NCI-H524 treated with DMSO at 0.1 percent for 48 hours (cell line): ENCODE results near the gene SHC4.

Experiments
- DNase-seq: peaks from one replicate; lab custom pipeline; 2025; lab: John Stamatoyannopoulos, UW

The SHC4 gene

DNA sequence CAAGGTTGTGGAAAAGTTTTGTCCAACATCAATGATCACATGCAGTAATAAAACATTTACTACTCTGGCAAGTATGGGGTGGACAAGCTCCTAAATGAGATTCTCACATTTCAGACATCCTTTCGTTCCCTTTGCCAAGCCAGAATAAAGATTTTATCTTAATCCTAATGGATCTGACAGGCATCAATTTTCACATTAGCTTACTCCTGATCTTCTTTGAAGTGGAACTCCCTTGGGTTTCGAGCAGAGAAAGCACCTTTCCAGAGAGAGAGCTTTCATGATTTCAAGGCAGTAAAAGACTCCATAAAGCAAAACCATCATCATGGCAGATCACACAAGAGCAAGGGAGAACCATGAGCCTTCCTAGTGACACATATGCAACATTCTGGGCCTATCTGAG lies 113.1 kb downstream of the SHC4 start:
- peak; percentile 85 for DNase-seq

GRCh38 chr15:48845123-48845522 lies 118.6 kb downstream of the SHC4 start:
- DNase-seq = no peak

DNA sequence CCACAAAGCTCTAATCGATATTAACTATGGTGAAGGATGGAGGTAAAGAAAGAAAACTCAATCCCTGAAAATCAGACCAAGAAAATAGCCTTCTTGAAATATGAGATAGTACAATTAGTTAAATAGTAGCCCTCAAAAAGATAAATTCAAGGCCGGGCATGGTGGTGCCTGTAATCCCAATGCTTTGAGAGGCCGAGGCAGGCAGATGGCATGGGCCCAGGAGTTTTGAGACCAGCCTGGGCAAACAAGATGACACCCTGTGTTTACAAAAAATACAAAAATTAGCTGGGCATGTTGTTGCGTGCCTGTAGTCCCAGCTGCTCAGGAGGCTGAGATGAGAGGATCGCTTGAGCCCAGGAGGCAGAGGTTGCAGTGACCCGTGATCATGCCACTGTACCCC lies 121.2 kb downstream of the SHC4 start:
- DNase-seq = no peak

GRCh38 chr15:48834756-48835155 lies 129.0 kb downstream of the SHC4 start:
- no peak for DNase-seq

- no peak for DNase-seq
These were observed 130.0 kb downstream of the SHC4 start for GRCh38 chr15:48833526-48834239.

DNA sequence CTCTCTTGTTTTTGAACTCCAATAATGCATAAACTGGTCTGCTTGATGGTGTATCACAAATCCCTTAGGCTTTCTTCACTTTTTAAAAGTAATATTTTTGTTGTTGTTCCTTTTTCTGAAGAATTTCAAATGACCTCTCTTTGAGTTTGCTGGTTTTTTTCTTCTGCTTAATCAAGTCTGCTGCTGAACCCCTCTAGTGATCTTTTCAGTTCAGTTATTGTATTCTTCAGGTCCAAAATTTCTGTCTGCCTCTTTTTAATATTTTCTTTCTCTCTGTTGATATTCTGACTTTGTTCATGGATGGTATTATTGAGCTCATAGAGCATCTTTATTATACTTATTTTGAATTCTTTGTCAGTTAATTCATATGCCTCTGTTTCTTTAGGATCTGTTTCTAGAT lies 131.1 kb downstream of the SHC4 start:
- no peak for DNase-seq

DNA sequence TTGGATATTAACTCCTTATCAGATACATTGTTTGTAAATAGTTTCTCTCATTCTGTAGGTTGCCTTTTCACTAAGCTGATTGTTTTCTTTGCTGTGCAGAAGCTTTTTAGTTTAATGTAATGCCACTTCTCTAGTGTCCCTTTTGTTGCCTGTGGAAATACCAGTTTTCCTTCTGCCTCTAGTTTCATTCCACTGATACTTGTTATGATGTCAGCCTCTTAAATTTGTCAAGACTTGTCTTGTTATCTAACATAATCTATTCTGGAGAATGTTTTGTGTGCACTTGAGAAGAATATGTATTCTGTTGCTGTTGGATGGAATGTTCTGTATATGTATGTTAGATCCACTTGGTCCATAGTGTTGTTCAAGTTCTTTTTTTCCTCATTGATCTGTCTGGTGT lies 134.8 kb downstream of the SHC4 start:
- no peak for DNase-seq

DNA sequence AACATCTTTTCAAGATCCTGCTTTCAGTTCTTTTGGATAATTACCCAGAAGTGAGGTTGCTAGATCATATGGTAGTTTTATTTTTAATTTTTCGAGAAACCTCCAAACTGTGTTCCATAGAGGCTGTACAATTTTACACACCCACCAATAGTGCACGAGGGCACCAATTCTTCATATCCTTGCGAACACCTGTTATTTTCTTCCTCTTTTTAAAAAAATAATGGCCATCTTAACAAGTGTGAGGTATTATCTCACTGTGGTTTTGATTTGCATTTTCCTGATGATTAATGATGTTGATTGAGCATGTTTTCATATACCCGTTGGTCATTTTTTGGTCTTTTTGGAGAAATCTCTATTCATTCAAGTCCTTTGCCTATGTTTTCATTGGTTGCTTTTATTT lies 135.2 kb downstream of the SHC4 start:
- no peak for DNase-seq

- no peak for DNase-seq
These were observed 138.6 kb downstream of the SHC4 start for GRCh38 chr15:48825075-48825474.

- no peak for DNase-seq
These were observed 140.0 kb downstream of the SHC4 start for GRCh38 chr15:48823706-48824105.

GRCh38 chr15:48823237-48823636 lies 140.5 kb downstream of the SHC4 start:
- no peak for DNase-seq

GRCh38 chr15:48814286-48814685 lies 149.4 kb downstream of the SHC4 start:
- no peak for DNase-seq

DNA sequence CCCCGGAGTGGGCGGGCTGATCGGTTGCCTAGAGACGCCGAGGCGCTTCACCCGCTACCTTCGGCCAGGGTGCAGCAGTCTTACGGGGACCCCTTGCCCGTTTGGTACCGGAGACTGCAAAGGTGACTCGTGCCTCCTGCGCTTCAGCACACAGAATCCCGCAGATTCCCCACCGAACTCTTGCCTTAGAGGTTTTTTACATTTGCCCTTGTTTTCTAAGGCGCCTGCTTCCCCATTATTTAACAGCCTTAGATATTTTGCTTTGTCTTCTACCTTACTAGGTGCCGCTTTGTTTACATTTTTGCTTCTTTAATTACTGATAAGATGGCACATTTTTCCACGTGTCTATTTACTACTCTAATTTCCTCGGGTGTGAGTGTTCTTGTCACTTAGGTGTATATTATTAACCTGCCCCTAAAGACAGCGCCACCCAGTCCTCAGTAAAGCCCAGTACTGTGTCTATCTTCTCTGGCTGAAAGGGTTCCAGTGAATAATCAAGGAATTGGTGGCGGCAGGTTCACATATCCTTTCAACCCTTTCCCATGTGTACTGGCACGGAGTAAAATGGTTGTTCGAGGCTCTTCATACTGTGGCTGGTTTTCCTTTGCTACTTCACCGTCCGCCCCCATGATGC lies 152.3 kb downstream of the SHC4 start:
- DNase-seq = no peak

DNA sequence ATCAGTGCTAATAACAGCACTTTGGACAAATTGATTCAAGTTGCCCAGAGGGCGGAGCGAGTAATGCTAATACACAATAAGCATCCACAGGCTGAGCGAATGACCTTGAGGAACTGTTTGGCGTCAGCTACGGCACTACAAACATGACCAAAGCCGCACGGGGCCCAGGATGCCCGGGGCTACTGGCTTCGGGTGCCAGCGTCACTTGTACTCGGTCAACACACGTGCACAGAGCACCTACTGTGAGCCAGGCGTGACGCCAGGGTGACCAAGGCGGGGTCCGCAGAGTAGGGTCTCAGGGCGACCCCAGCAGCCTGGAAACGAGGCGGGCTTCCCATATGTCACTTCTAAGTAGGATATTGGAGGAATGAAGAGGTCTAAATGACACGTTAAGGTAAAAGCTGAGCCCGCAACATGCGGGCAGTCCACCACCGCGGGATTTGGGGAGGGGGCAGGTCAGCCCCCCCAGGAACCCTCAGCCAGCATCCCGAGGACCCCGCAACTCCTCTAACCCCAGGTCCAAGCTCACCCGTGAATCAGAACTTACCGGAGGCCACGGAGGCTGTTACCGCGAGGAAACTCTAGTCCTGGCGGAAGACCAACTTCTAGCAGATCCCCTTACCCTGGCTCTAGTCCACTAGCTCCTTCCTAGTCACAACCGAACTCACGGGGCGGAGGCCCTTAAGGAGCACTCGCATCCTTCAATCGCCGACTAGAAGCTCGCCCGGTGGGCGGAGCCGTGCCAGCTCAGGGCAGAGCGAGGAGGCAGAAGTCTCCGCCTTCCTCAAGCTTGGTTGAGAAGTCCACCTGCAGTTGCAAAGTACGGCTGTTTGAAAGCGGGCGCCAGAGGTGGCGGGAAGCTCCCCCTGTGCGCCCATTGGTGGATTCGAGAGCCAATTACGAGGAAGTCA lies 153.1 kb downstream of the SHC4 start, which contains the start of gene CEP152:
Gene CEP152, minus strand, starts transcription at position 656 of the 911 bp plus-strand sequence. CDS start 5,420 bp downstream, outside the sequence.
- DNase-seq = peak; percentile 99

DNA sequence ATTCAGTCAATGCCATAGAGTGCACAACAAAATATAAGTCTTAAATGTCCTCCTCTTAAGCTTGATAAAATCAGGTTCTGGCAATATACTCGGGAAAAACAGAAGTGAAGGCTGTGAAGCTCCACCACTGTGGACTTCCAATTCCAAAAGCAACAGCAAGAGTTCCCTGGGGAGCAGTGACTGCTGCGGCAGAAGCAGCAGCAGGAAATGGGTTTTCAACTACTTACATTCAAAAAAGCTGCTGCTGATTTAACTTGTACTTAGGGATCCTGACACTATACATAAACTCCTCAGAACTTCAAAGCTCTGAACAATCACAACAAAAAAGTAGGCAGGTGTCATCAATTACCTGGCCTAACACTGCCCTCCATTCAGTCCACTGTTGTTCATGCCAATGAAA lies 157.6 kb downstream of the SHC4 start:
- no peak for DNase-seq

DNA sequence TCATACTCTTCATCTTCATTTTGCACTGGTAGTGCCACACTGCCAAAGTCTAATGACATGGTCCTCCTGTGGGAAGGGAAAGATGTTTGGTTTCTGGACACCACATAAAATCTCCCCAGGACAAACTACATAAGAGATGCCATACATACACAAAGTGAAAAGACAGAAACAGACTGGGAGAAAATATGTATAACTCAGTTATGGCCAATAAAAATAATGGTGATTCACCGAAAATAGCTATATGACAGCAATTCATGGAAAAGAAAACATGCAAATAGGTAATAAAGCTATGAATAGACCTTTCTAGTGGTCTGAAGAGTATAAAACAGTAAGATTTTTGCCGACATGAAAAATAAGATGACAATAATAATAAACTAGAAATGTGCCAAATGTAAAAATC lies 158.1 kb downstream of the SHC4 start:
- DNase-seq = no peak

DNA sequence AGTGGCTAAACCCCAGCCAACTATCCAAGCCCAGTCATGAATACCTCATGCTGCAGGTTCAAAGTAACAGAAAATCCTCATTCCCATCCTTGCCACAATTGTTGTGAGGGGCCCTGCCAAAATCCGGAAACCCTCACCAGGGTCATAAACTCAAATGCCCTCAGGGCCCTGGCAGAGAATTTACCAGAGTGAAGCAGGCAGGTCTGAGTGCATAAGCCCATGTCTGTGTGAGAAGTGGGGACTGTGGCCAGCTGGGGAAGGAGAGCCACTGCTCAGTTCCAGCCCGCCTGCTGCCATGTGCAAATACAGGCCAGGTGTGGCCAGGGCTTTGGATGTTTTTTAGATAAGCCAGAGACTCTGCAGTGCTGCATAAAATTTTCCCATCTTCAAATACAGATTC lies 159.8 kb downstream of the SHC4 start:
- no peak for DNase-seq

DNA sequence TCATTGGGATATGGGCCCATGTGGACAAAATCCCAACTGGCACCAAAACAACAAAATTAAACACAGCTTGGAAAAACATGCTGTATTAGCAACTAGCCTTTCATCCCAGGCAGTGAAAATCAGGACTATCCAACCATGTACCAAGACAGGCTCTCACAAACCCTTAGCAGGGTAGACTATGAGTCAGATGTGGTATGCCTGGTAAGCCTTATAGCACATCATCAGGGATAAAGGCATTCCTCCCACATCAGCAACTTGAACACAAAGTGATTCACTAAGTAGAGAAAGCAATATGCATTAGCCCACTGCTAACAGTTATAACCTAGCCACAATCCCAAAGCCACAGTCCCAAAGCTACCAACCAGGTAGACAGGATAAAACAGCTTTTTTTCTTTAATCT lies 160.9 kb downstream of the SHC4 start:
- DNase-seq = no peak

DNA sequence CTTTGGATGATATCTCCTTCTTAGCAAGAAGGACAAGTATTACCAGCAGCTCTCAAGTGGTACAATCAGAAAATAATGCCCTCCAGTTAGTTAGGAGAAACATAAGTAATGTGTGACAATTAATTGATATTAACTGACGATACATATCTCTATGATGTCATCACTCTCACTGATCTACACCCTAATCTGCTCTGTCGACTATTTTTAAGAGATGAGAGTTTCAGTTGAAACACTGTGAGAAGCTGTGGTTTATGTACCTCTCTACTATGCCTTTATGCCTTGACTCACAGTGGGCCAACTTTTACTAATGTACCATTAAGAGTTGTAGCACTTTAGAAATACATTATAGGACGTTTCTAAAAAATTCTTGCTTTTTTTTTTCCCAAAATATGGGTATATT lies 161.5 kb downstream of the SHC4 start:
- DNase-seq = no peak

GRCh38 chr15:48800811-48801455 lies 162.8 kb downstream of the SHC4 start:
- DNase-seq = peak; percentile 64

DNA sequence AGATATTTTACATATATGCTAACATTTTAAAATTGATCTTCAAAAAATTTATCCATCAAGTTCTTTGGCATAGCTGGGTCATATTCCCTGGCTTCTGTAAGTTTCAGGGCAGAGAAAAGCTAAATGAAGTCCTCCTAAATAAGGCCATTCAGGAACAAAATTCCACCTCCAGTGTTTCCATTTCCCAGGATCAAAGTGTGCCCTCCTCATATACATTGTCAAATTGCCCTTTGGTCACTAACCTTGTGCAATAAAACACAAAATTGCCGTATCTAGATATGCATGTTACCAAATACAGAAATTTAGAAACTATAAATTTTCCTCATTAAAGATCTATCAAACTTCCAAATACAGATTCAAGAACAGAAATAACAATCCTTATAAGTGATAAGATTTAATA lies 163.5 kb downstream of the SHC4 start:
- DNase-seq = no peak

- peak; percentile 98 for DNase-seq
These were observed 165.4 kb downstream of the SHC4 start for GRCh38 chr15:48798319-48798718.
